ENCODE results near the gene PRRC2C. TPM values are rescaled to one million over a fixed set of nuclear protein-coding genes. Genes with fewer than 3 reads are reported as not detected.

PRRC2C gene
- total RNA-seq, 2 experiments from 2014 or later = 357 to 387 TPM

DNA sequence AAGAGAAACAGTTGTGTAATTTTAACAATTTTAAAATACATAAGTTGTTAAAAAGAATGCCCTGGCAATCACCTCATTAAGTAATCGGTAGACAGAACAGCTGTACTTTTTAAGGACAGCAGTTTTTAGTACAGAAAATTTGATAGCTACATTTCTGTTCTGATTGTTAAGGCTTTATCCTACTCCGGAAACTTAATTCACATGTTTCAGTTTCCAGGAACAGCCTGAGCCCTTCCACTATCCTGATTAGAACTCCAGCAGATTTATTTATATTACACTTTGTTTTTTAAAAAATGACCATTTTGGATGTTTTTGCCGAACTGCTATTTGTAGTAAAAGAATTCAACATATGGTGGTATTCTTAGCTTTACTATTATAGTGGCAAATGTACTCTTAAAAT, 8.7 kb downstream of the PRRC2C start:
- Mint-ChIP-seq H3K36me3 (ENCODE audit: low read depth) (peaks cover 68% of the 10 kb centered on the region), H3K9me3 (no peaks in the 10 kb centered on the region), H3K4me1 (ENCODE audit: low read depth) (peaks cover 96% of the 10 kb centered on the region), H3K27me3 (no peaks in the 10 kb centered on the region), H3K4me3 (peak overlapping the region; percentile 44), H3K27ac (peak overlapping the region; percentile 9)
- CTCF ChIA-PET = interaction anchor here (2.0 kb wide), 1 partner anchor 9 kb away, joined by 10 read pairs; the partner anchor contains the start of gene PRRC2C
- no peak for ATAC-seq (ENCODE audit: poor library complexity)
- no peaks in the 10 kb centered on the region for H3K9me3 ChIP-seq (ENCODE audit: control insufficient read depth in 1 of 2, insufficient read depth in 1 of 2, low read length in 2 of 2)
- TF ChIP-seq, protein P1, sequence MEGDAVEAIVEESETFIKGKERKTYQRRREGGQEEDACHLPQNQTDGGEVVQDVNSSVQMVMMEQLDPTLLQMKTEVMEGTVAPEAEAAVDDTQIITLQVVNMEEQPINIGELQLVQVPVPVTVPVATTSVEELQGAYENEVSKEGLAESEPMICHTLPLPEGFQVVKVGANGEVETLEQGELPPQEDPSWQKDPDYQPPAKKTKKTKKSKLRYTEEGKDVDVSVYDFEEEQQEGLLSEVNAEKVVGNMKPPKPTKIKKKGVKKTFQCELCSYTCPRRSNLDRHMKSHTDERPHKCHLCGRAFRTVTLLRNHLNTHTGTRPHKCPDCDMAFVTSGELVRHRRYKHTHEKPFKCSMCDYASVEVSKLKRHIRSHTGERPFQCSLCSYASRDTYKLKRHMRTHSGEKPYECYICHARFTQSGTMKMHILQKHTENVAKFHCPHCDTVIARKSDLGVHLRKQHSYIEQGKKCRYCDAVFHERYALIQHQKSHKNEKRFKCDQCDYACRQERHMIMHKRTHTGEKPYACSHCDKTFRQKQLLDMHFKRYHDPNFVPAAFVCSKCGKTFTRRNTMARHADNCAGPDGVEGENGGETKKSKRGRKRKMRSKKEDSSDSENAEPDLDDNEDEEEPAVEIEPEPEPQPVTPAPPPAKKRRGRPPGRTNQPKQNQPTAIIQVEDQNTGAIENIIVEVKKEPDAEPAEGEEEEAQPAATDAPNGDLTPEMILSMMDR (IDR thresholded peaks at IDR 0.05) = no peak
- peaks cover 62% of the 10 kb centered on the region for H3K4me1 ChIP-seq (ENCODE audit: insufficient read depth, low read length)
- no peak for DNase-seq
- no peak overlapping the region for H3K4me3 ChIP-seq (ENCODE audit: low read length)
- H3K27ac ChIP-seq (ENCODE audit: low read depth in 1 of 2, low read length in 2 of 2) = no peak overlapping the region
- POLR2A ChIA-PET = interaction anchor here (2.3 kb wide), 1 partner anchor 9 kb away, joined by 23 read pairs; the partner anchor contains the start of gene PRRC2C
- H3K36me3 ChIP-seq (ENCODE audit: insufficient read depth, low read length) = peaks cover 32% of the 10 kb centered on the region
- no peaks in the 10 kb centered on the region for H3K27me3 ChIP-seq (ENCODE audit: control insufficient read depth in 1 of 2, insufficient read depth in 2 of 2, low read length in 2 of 2)
- intact Hi-C loops (cut with DNase I, micrococcal nuclease) = no loop called here

DNA sequence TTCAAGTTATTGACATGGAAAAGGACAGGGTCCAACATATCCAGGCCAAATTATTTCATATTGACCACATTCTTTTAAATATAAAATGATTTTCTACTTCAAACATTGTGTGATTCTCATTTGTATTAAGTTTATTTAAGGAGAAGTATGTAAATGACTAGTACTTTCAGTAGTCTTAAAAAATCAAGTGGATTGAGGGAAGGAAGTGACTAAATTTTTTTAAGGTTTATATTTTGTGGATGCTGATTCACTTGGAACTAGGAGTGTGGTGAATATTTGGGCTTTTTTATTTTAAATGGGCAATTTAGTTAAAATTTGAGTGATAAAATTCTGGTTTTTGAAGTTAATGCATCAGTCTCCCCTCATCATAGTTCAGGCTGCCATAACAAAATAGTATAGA, 10.1 kb downstream of the PRRC2C start:
- TF ChIP-seq, protein P1 (IDR thresholded peaks at IDR 0.05) = no peak
- POLR2A ChIA-PET = interaction anchor here (2.3 kb wide), 1 partner anchor 10 kb away, joined by 23 read pairs; the partner anchor contains the start of gene PRRC2C
- CTCF ChIA-PET = interaction anchor here (1.0 kb wide), 1 partner anchor 10 kb away, joined by 3 read pairs; no protein-coding TSS in a partner anchor
- no peak overlapping the region for H3K4me3 ChIP-seq (ENCODE audit: low read length)
- ATAC-seq (ENCODE audit: poor library complexity) (no peak), DNase-seq (no peak)
- H3K9me3 ChIP-seq (ENCODE audit: control insufficient read depth in 1 of 2, insufficient read depth in 1 of 2, low read length in 2 of 2) = no peaks in the 10 kb centered on the region
- Mint-ChIP-seq H3K27me3 (no peaks in the 10 kb centered on the region), H3K9me3 (no peaks in the 10 kb centered on the region), H3K4me3 (peak overlapping the region; percentile 44), H3K4me1 (ENCODE audit: low read depth) (peaks cover 98% of the 10 kb centered on the region), H3K36me3 (ENCODE audit: low read depth) (peaks cover 71% of the 10 kb centered on the region), H3K27ac (peak overlapping the region; percentile 49)
- no peaks in the 10 kb centered on the region for H3K27me3 ChIP-seq (ENCODE audit: control insufficient read depth in 1 of 2, insufficient read depth in 2 of 2, low read length in 2 of 2)
- H3K4me1 ChIP-seq (ENCODE audit: insufficient read depth, low read length) = peaks cover 55% of the 10 kb centered on the region
- intact Hi-C loops (cut with DNase I, micrococcal nuclease) = no loop called here
- H3K27ac ChIP-seq (ENCODE audit: low read depth in 1 of 2, low read length in 2 of 2) = no peak overlapping the region
- peaks cover 23% of the 10 kb centered on the region for H3K36me3 ChIP-seq (ENCODE audit: insufficient read depth, low read length)

GRCh38 chr1:171500304-171500703, 15.0 kb downstream of the PRRC2C start:
- intact Hi-C loops (cut with DNase I, micrococcal nuclease) = no loop called here
- Mint-ChIP-seq H3K4me1 (ENCODE audit: low read depth) (peaks cover 98% of the 10 kb centered on the region), H3K27ac (peak overlapping the region; percentile 1), H3K4me3 (no peak overlapping the region), H3K9me3 (no peaks in the 10 kb centered on the region), H3K27me3 (no peaks in the 10 kb centered on the region), H3K36me3 (ENCODE audit: low read depth) (peaks cover 76% of the 10 kb centered on the region)
- ChIA-PET POLR2A (interaction anchor here (1.7 to 2.8 kb wide), 2 partner anchors 11 to 15 kb away, joined by 4 to 14 read pairs; partner anchors contain the start of gene PRRC2C), CTCF (interaction anchor here (3.1 kb wide), 1 partner anchor 14 kb away, joined by 21 read pairs; the partner anchor contains the start of gene PRRC2C)
- Histone ChIP-seq H3K9me3 (ENCODE audit: control insufficient read depth in 1 of 2, insufficient read depth in 1 of 2, low read length in 2 of 2) (no peaks in the 10 kb centered on the region), H3K4me1 (ENCODE audit: insufficient read depth, low read length) (peaks cover 59% of the 10 kb centered on the region), H3K27ac (ENCODE audit: low read depth in 1 of 2, low read length in 2 of 2) (no peak overlapping the region), H3K36me3 (ENCODE audit: insufficient read depth, low read length) (peaks cover 27% of the 10 kb centered on the region), H3K4me3 (ENCODE audit: low read length) (no peak overlapping the region), H3K27me3 (ENCODE audit: control insufficient read depth in 1 of 2, insufficient read depth in 2 of 2, low read length in 2 of 2) (no peaks in the 10 kb centered on the region)
- no peak for ATAC-seq (ENCODE audit: poor library complexity)
- no peak for DNase-seq
- TF ChIP-seq, protein P1 (IDR thresholded peaks at IDR 0.05) = no peak

All from CD4-positive, alpha-beta T cell (primary cell).